Upper lobe of right lung (tissue), 1 donor: ENCODE data around the gene RNF44. TPM values are rescaled to one million over a fixed set of nuclear protein-coding genes. Genes with fewer than 3 reads are reported as not detected.

ENCODE experiments used
- ATAC-seq: fragments of 200-7000 bp; cut with Tn5 transposase; one replicate; pipeline ENCODE4 v1.9.1; 2020; ENCODE audit warnings: mild to moderate bottlenecking, moderate library complexity
- DNase-seq: peaks from one replicate; pipeline ENCODE4 v3.0.0-alpha.2; 2020
- H3K27ac ChIP-seq: fragments of 200-600 bp; one replicate; pipeline ENCODE4 v1.8.0; 2022
- H3K27me3 ChIP-seq: fragments of 200-600 bp; one replicate; pipeline ENCODE4 v1.8.0; 2022; ENCODE audit warnings: mild to moderate bottlenecking
- H3K36me3 ChIP-seq: fragments of 200-600 bp; one replicate; pipeline ENCODE4 v1.8.0; 2022
- H3K4me1 ChIP-seq: fragments of 200-600 bp; one replicate; pipeline ENCODE4 v1.8.0; 2022
- H3K4me3 ChIP-seq: fragments of 200-600 bp; one replicate; pipeline ENCODE4 v1.8.0; 2022; ENCODE audit warnings: mild to moderate bottlenecking
- H3K9me3 ChIP-seq: fragments of 200-600 bp; one replicate; pipeline ENCODE4 v1.8.0; 2022
- intact Hi-C: fragments of 100-400 bp; cut with DNase I; formaldehyde crosslinking; loops from one replicate; pipeline ENCODE4 v1.11.0; 2022
- total RNA-seq: library from RNA; stranded (reverse); fragmentation: NEBNext Ultra II Directional; extraction: Animal tissue kit (Norgen Biotek cat#: 25700); gene quantifications from one replicate; pipeline ENCODE4 v1.2.1, GENCODE V29; 2021
- TF ChIP-seq, protein P1 (sequence below): fragments of 200-600 bp; IDR thresholded peaks from one replicate; pipeline ENCODE4 v1.8.0; 2022; ENCODE audit warnings: antibody characterized with exemption
- donor health status: DM: no; HTN: yes; CAD: no; lungs with severe emphysema.

The RNF44 gene
- total RNA-seq, 1 donor from 2014 or later = 48.0 TPM

DNA sequence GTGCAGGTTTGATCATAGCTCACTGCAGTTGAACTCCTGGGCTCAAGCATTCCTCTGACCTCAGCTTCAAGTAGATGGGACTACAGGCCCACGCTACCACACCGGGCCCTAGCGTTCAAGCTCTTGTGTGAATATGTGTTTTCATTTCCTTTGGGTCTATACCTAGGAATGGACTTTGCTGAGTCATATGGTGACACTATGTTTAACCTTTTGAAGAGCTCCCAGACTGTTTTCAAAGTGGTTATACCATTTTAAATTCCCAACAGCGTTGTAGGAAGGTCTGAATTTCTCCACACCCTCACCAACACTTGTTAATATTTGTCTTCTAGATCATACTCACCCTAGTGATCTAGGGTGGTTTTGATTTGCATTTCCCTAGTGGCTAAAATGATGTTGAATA lies 55.5 kb downstream of the RNF44 start:
- TF ChIP-seq, protein P1, sequence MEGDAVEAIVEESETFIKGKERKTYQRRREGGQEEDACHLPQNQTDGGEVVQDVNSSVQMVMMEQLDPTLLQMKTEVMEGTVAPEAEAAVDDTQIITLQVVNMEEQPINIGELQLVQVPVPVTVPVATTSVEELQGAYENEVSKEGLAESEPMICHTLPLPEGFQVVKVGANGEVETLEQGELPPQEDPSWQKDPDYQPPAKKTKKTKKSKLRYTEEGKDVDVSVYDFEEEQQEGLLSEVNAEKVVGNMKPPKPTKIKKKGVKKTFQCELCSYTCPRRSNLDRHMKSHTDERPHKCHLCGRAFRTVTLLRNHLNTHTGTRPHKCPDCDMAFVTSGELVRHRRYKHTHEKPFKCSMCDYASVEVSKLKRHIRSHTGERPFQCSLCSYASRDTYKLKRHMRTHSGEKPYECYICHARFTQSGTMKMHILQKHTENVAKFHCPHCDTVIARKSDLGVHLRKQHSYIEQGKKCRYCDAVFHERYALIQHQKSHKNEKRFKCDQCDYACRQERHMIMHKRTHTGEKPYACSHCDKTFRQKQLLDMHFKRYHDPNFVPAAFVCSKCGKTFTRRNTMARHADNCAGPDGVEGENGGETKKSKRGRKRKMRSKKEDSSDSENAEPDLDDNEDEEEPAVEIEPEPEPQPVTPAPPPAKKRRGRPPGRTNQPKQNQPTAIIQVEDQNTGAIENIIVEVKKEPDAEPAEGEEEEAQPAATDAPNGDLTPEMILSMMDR = no peak
- intact Hi-C loops = no loop called here
- no peaks in the 10 kb centered on the region for H3K9me3 ChIP-seq
- no peaks in the 10 kb centered on the region for H3K27me3 ChIP-seq
- H3K4me1 ChIP-seq = peaks cover under 1% of the 10 kb centered on the region
- H3K36me3 ChIP-seq = peaks cover 58% of the 10 kb centered on the region
- ATAC-seq (no peak), DNase-seq (no peak)
- H3K27ac ChIP-seq = no peak overlapping the region
- H3K4me3 ChIP-seq = no peak overlapping the region

Other genes starting within 250 kb of the RNF44 start
- gene KIAA1191, start 175.6 kb downstream of the RNF44 start, total RNA-seq = 92.6 TPM
- 7.9 TPM for gene ARL10, start 171.9 kb downstream of the RNF44 start, total RNA-seq
- 13.6 TPM for gene NOP16, start 148.8 kb downstream of the RNF44 start, total RNA-seq
- 104 TPM for gene HIGD2A, start 148.7 kb downstream of the RNF44 start, total RNA-seq
- 80.9 TPM for gene CLTB, start 120.9 kb downstream of the RNF44 start, total RNA-seq
- gene FAF2, start 89.0 kb downstream of the RNF44 start, total RNA-seq = 35.1 TPM
- 0.35 TPM for gene CDHR2, start 11.9 kb upstream of the RNF44 start, total RNA-seq
- gene GPRIN1, start 72.8 kb upstream of the RNF44 start, total RNA-seq = 1.4 TPM
- not detected for gene SNCB, start 93.1 kb upstream of the RNF44 start, total RNA-seq
- not detected for gene EIF4E1B, start 93.3 kb upstream of the RNF44 start, total RNA-seq
- 31.8 TPM for gene TSPAN17, start 110.1 kb upstream of the RNF44 start, total RNA-seq